ENCODE measurements around the gene ANO1.

Gene ANO1

DNA sequence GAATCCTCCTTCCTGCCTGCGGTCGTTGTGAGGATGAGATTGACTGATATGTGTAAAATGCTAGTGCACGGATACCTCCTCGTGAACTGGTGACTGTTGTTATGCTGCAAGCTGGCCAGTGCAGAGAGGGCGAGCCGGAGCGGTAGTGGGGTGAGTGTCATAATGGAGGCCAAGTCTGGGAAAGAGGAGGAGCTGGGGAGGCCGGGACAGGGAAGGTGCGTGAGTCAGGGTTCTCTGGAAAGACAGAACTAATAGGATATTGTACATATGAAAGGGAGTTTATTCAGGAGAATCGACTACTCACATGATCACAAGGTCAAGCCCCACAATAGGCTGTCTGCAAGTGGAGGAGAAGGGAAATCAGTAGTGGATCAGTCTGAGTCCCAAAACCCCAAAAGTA is 68.2 kb downstream of the ANO1 start:
- TF ChIP-seq BACH2 (CRISPR knock-in tag; IDR thresholded peaks at IDR 0.05; ENCODE audit: borderline replicate concordance) (no peak), CSRNP3 (CRISPR knock-in tag; IDR thresholded peaks at IDR 0.05) (no peak), PATZ1 (CRISPR knock-in tag; IDR thresholded peaks at IDR 0.05; ENCODE audit: borderline replicate concordance) (no peak), ARNTL (CRISPR knock-in tag; IDR thresholded peaks at IDR 0.05; ENCODE audit: borderline replicate concordance, low read depth) (no peak), ISL1 (CRISPR knock-in tag; IDR thresholded peaks at IDR 0.05) (no peak), SNAI2 (CRISPR knock-in tag; IDR thresholded peaks at IDR 0.05) (no peak), GLIS3 (CRISPR knock-in tag; IDR thresholded peaks at IDR 0.05) (no peak), ZFP30 (CRISPR knock-in tag; IDR thresholded peaks at IDR 0.05) (no peak), RARB (CRISPR knock-in tag; IDR thresholded peaks at IDR 0.05) (no peak), ZNF8 (CRISPR knock-in tag; IDR thresholded peaks at IDR 0.05) (no peak), TOX (CRISPR knock-in tag; IDR thresholded peaks at IDR 0.05; ENCODE audit: borderline replicate concordance) (no peak), ZNF70 (CRISPR knock-in tag; IDR thresholded peaks at IDR 0.05) (no peak), ESRRG (CRISPR knock-in tag; IDR thresholded peaks at IDR 0.05) (no peak), ZFP3 (CRISPR knock-in tag; IDR thresholded peaks at IDR 0.05) (no peak), CSDC2 (CRISPR knock-in tag; IDR thresholded peaks at IDR 0.05) (no peak), ZC3H10 (CRISPR knock-in tag; IDR thresholded peaks at IDR 0.05) (no peak), POU6F1 (CRISPR knock-in tag; IDR thresholded peaks at IDR 0.05; ENCODE audit: borderline replicate concordance, low read depth) (no peak)
- TF ChIP-seq, protein P1, sequence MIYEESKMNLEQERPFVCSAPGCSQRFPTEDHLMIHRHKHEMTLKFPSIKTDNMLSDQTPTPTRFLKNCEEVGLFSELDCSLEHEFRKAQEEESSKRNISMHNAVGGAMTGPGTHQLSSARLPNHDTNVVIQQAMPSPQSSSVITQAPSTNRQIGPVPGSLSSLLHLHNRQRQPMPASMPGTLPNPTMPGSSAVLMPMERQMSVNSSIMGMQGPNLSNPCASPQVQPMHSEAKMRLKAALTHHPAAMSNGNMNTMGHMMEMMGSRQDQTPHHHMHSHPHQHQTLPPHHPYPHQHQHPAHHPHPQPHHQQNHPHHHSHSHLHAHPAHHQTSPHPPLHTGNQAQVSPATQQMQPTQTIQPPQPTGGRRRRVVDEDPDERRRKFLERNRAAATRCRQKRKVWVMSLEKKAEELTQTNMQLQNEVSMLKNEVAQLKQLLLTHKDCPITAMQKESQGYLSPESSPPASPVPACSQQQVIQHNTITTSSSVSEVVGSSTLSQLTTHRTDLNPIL (CRISPR knock-in tag; IDR thresholded peaks at IDR 0.05; ENCODE audit: low read depth): no peak
- no peak for ATAC-seq

GRCh38 chr11:70146895-70147520 is 68.9 kb downstream of the ANO1 start:
- ATAC-seq: no peak
- TF ChIP-seq, protein P1 (CRISPR knock-in tag; IDR thresholded peaks at IDR 0.05; ENCODE audit: low read depth): no peak
- TF ChIP-seq ESRRG (CRISPR knock-in tag; IDR thresholded peaks at IDR 0.05): no peak
- no peak for TF ChIP-seq CSRNP3 (CRISPR knock-in tag; IDR thresholded peaks at IDR 0.05)
- no peak for TF ChIP-seq TCF4 (CRISPR knock-in tag; IDR thresholded peaks at IDR 0.05; ENCODE audit: borderline replicate concordance)
- no peak for TF ChIP-seq PPARA (CRISPR knock-in tag; IDR thresholded peaks at IDR 0.05; ENCODE audit: borderline replicate concordance)
- TF ChIP-seq GLIS3 (CRISPR knock-in tag; IDR thresholded peaks at IDR 0.05): no peak
- TF ChIP-seq ARNTL (CRISPR knock-in tag; IDR thresholded peaks at IDR 0.05; ENCODE audit: borderline replicate concordance, low read depth): no peak

DNA sequence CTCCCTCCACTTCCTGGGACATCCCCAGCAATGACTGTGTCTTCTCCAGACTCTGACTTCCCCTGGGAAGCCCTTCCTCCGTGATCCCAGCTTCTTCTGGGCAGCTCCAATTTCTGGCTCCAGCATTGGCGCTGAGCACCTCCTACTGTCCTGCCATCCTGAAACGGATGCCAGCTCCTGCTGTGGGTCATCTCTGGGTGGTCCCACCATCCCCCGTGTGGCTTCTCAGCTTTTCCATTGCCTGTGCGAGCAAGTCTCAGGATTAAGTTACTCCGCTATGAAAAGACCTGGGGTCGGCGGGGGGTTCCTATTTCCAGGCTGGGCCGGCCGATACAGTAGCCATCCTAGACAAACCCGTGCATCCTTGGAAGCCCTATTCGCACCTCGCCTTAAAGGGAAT is 69.6 kb downstream of the ANO1 start:
- ATAC-seq: no peak
- TF ChIP-seq ISL1 (CRISPR knock-in tag; IDR thresholded peaks at IDR 0.05) (no peak), OSR1 (CRISPR knock-in tag; IDR thresholded peaks at IDR 0.05) (no peak), ARNTL (CRISPR knock-in tag; IDR thresholded peaks at IDR 0.05; ENCODE audit: borderline replicate concordance, low read depth) (no peak), ZNF70 (CRISPR knock-in tag; IDR thresholded peaks at IDR 0.05) (no peak)

Data from SK-N-SH treated with all-trans-retinoic acid at 6 μM for 48 hours (cell line).